GM18907 (cell line): ENCODE measurements around the gene IGSF6.

Experiments used
- ATAC-seq: cut with Tn5 transposase; IDR thresholded peaks from one replicate; pipeline ENCODE4 v1.9.1; 2021; ENCODE audit warnings: mild to moderate bottlenecking, moderate library complexity; ENCODE audit not compliant: unreplicated experiment

IGSF6 gene

DNA sequence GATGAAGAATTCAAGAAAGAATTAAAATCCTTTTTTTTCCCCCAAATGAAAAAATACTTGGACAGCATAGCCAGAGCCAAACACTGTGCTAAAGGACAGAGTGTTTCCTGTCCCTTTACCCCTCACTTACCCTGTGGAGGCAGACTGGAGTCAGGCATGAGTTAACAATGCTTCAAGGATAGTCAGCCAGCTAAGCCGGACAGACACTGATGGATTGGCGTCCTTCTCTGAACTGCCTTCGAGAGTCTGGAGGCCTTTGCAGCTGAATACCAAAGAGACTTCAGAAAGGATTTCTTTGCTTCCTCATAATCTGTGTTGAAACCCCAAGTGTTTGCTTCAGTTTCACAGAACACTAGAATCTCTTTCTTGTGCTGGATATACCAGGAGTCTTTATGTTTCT lies 48.5 kb downstream of the IGSF6 start:
- no peak for ATAC-seq

DNA sequence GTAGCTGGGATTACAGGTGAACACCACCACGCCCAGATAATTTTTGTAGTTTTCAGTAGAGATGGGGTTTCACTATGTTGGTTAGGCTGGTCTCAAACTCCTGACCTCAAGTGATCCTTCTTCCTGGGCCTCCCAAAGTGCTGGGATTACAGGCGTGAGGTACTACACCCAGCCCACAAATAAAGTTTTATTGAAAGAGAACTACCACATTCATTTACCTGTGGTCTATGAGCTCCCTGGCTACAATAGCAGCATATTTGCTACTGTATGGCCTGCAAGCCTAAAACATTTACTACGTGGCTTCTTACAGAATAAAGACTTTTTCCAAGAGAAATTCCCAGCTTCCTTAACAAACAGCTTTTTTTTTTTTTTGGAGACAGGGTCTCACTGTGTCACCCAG lies 49.6 kb downstream of the IGSF6 start:
- ATAC-seq = no peak

DNA sequence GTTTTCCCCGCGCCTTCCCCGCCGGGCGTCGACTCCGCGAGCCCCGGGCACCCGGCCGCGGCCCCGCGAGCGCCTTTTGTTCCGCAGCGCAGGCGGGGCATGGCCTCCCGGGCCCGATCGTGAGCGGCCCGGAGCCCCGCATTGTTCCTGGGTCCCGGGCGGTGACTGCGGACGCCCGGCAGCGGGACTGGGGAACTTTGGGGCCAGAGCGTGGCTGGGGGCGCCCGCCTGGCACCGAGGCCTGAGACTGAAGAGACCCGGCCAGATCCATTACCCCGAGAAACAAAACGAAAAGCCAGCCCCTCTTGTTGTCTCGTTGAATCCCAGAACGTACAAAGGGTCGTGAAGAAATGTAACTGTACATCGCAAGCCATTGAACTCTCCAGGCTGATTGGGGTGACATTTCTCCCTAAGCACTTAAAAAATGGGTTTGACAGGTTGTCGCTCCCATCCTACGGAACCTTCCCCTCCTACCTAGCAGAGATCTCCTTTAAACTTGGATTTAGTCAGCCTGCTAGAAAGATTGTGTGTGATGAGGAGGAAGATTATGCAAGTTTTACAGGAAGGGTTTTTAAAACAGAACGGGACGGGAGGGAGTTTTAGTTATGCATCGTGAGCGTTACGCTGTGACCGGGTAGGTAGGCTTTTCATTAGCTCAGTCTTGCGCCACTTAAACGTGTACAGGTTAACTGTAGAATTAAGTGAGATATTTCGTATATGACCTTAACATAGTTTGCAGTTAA lies 52.2 kb downstream of the IGSF6 start:
- peak; percentile 23 for ATAC-seq

DNA sequence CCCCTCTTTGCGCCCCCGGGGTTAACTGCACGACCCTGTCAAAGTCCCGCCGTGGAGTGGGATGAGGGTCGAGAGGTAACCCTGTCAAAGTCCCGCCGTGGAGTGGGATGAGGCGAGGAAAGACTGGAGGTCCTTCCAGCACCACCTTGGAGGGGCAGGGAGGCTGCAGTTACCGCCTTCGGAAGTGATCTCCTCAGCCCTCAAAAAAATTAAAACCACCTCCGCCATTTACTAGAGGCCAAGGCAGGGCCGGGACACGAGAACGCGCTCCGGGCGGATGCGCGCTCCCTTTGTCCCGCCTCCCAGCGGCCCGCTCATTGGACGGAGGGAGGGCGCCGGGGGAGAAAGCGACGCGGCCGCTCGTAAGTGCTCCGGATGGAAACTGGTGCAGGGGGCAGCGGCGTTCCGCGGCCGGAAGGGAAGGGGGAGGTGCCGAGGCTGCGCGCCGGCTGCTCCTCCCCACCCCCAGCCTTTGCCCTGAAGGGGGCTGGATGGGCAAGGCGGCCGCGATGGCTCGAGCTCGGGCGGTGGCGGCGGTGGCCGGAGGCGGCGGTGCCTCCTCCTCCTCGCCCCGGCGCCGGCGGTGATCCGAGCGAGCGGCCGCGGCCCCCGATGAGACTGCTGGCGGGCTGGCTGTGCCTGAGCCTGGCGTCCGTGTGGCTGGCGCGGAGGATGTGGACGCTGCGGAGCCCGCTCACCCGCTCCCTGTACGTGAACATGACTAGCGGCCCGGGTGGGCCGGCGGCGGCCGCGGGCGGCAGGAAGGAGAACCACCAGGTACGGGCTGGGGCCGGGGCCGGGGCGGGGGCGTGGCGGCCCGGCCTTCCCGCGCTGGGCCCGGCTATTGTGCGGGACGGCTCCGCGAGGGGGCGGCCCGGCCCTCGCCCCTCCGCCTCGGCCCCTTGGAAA lies 53.0 kb downstream of the IGSF6 start, which contains the start of gene METTL9:
TSS of gene METTL9 (plus strand) at position 456 of the 909 bp plus-strand sequence. CDS start at position 613, 157 bp downstream.
- ATAC-seq = peak; percentile 90

DNA sequence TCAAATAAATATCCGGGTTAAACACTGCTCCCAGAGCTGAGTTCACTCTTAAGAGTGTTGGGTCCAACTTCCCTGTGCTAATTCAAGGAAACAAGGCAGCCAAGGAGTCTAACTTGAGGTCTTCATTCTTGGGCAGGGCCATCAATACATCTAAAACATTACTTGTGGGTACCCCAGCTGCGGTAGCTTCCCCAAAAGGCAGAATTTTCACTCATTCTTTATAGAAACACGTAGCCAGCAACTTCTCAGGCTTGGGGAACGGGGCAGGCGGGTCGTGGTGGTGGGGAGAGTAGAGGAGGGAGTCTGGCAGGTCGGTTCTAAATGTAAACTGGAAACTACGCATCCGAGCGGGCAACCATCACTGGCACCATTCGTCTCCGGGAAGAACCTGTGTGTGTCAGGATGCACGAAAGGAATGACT lies 53.7 kb downstream of the IGSF6 start:
- ATAC-seq = no peak

DNA sequence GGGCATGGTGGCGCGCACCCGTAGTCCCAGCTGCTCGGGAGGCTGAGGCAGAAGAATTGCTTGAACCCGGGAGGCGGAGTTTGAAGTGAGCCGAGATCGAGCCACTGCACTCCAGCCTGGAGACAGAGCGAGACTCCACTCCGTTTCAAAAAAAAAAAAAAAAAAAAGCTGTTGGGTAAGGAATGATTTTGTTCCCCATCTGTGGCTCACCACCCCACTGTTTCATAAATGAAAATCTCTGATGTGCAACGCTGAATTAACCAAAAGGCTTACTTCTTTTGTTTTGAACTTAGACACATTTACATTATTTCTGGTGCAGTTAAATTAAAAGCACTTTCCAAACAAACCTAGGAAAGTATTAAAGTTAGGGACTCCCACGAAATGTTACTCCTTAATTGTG lies 54.2 kb downstream of the IGSF6 start:
- no peak for ATAC-seq

DNA sequence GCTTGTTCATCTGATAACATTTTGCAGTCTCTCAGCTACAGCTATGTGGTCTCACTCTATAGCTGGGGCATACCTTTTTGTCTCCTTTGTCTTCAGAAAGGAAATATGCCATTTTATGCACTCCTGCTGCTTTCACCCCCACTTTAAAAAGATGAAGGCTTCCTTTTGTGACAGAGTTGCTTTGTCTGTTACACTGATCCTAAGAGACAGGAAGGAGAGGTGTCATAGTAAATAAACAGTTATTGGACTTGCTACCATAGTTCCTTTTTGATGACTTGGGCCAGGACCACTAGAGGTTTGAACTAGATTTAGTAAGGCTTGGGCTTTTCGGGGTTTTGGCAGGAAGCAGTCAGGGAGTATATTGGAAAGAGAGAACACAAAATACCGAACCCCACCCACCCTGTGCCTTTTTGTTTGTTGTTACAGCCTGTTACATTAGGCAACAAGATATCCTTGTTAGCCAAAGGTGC lies 54.8 kb downstream of the IGSF6 start:
- no peak for ATAC-seq

DNA sequence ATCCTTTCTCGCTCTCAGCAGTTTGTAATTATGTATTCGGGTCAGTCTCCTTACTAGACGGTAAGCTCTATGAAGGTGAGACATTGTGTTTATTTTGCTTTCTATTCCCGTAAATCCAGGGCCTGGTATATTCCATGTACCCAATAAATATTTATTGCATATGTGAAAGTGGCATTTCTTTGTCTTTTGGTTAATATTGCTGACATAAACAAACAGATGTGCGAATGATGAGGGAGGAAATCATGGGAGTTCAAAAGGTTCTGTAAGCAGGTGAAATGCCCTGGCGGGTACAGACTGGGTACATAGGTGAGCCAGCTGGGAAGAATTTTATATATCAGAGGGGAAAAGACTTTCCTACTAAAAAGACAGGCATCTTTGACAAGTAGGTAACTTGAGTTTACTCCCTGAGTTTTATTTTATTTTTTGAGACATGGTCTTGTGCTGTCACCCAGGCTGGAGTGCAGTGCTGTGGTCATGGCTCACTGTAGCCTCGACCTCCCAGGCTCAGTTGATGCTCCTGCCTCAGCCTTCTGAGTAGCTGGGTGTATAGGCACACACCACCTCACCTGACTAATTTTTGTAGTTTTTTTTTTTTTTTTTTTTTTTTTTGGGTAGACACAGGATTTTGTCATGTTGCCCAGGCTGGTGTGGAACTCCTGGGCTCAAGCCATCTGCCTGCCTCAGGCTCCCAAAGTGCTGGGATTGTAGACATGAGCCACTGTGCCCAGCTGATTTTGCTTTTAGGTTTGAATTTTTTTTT lies 58.7 kb downstream of the IGSF6 start:
- ATAC-seq = no peak

DNA sequence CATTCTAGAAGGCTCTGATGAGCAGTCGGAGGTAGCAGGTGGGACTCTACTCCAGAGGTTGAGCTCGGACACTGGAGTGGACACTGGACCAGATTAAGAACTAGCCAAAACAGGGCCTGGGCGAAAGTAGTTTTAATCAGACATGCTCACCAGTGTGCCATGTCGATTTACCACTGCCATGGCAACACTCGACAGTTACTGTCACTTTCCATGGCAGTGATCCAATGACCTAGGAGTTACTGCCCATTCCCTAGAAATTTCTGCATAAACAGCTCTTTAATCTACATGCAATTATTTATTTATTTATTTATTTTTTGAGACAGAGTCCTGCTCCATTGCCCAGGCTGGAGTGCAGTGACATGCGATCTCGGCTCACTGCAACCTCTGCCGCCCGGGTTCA lies 60.2 kb downstream of the IGSF6 start:
- ATAC-seq = no peak

DNA sequence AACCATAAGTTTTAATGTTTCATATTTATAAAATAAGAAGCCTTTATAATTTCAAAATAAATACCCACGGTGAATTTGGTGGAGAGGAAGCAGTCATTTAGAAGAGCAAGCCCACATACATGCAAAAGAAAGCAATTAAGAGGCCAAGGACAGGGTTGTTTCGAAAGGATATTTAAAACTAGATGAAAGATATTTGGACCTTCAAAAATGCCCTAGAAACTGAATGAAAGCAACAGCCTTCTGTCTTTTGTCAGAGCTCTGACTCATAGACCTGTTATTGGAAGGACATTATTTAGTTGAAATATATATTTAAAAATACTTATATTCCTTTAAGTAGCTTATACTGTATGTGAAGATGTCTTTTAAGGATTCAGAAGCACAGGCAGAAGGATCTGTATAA lies 61.6 kb downstream of the IGSF6 start:
- no peak for ATAC-seq

DNA sequence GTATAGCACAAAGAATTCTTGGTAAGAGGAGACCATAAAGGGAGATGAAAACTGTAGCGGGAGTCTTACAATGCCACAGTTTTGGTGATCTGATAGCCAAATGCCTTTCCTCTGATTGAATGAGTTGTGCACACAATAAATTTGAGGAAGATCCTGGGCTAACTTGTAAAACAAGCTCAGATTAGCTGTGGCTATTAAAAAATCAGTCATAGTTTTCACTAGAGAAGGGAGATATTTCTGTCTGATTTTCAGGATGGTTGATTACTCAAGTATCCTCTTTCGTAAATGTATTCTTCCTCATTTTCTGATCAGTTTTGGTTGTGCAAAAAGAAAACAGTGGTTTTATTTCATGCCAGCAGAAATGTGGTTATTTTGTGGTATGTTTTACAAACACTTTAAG lies 62.1 kb downstream of the IGSF6 start:
- ATAC-seq = no peak

DNA sequence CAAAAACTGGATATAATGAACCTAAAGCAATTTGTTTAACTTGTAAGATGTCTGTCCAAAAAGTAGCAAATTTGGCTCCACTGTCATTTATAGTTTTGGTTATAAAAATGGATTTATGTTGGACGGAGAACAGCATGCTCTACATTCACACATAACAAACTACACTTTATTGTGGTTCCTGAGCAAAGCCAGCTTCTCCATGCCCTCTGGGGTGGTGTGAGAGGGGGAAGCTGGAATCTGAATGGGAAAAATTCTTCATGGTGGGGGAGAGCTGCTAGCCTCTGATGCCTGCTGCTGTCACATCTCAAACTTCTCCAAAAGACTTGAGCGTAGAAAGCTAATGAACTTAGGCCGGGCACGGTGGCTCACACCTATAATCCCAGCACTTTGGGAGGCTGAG lies 62.9 kb downstream of the IGSF6 start:
- ATAC-seq = no peak
